ENCODE results near the gene RARB.

RARB gene

GRCh38 chr3:25610779-25611178 lies 182.7 kb downstream of the RARB start:
- no peak for DNase-seq (ENCODE audit: low read depth)

GRCh38 chr3:25611193-25611592 lies 183.1 kb downstream of the RARB start:
- DNase-seq (ENCODE audit: low read depth), result no peak

GRCh38 chr3:25618028-25618427 lies 190.0 kb downstream of the RARB start:
- DNase-seq (ENCODE audit: low read depth), result no peak

GRCh38 chr3:25619382-25619781 lies 191.3 kb downstream of the RARB start:
- no peak for DNase-seq (ENCODE audit: low read depth)

- DNase-seq (ENCODE audit: low read depth), result no peak
Measured at GRCh38 chr3:25620493-25620892, 192.4 kb downstream of the RARB start.

- DNase-seq (ENCODE audit: low read depth), result no peak
Measured at GRCh38 chr3:25621087-25621486, 193.0 kb downstream of the RARB start.

- DNase-seq (ENCODE audit: low read depth), result no peak
Measured at GRCh38 chr3:25631989-25632388, 203.9 kb downstream of the RARB start.

GRCh38 chr3:25633919-25634318 lies 205.9 kb downstream of the RARB start:
- DNase-seq (ENCODE audit: low read depth), result no peak

- no peak for DNase-seq (ENCODE audit: low read depth)
Measured at GRCh38 chr3:25635038-25635437, 207.0 kb downstream of the RARB start.
